Caco-2 (cell line): ENCODE measurements around the gene BANP. TPM values are rescaled to one million over a fixed set of nuclear protein-coding genes. Genes with fewer than 3 reads are reported as not detected.

Experiments
- BruUV-seq: library from RNA; stranded (reverse); fragments of 400-500 nt; replicated peaks from 2 replicates; lab custom pipeline; 2021; lab: Mats Ljungman, UMichigan
- CTCF ChIA-PET: fragments of 300-600 bp; sonication (Branson Sonifier 250); formaldehyde crosslinking; loops from one replicate; lab custom pipeline; 2022; ENCODE audit warnings: antibody characterized with exemption; lab: Charles Lee
- POLR2A ChIA-PET: fragments of 300-600 bp; sonication (Branson Sonifier 250); formaldehyde crosslinking; loops from one replicate; lab custom pipeline; 2022; ENCODE audit warnings: antibody characterized with exemption; lab: Charles Lee
- DNase-seq, 2 experiments: peaks; one replicate each; pipeline versions ENCODE4 v3.0.0 to v3.0.0-alpha.2; 2020 to 2022
- H3K27me3 ChIP-seq: replicated peaks from 2 replicates; pipeline ENCODE4 v1.6.0; 2011; ENCODE audit warnings: low read length; ENCODE audit not compliant: control insufficient read depth, insufficient read depth
- H3K36me3 ChIP-seq: 2 replicates; pipeline ENCODE4 v1.5.1; 2011; ENCODE audit warnings: low read length; ENCODE audit not compliant: control insufficient read depth, insufficient read depth
- H3K4me1 ChIP-seq: fragments of 250-450 bp; sonication (Bioruptor Pico); 2 replicates; pipeline ENCODE4 v1.5.1; 2020; ENCODE audit warnings: mild to moderate bottlenecking
- H3K4me3 ChIP-seq: 2 replicates; pipeline ENCODE4 v1.5.1; 2011; ENCODE audit warnings: low read depth, mild to moderate bottlenecking, control low read depth, low read length
- H3K9me3 ChIP-seq: fragments of 250-450 bp; sonication (Bioruptor Pico); 2 replicates; pipeline ENCODE4 v1.5.1; 2020; ENCODE audit warnings: mild to moderate bottlenecking, moderate library complexity
- H3K27ac Mint-ChIP-seq: one replicate; pipeline ENCODE4 v1.8.0; 2022; ENCODE audit warnings: mixed read lengths; ENCODE audit not compliant: unreplicated experiment
- H3K27me3 Mint-ChIP-seq: one replicate; pipeline ENCODE4 v1.8.0; 2022; ENCODE audit warnings: mixed read lengths; ENCODE audit not compliant: insufficient read depth, unreplicated experiment
- H3K36me3 Mint-ChIP-seq: one replicate; pipeline ENCODE4 v1.8.0; 2022; ENCODE audit warnings: mild to moderate bottlenecking, mixed read lengths; ENCODE audit not compliant: insufficient read depth, unreplicated experiment
- H3K4me1 Mint-ChIP-seq: one replicate; pipeline ENCODE4 v1.8.0; 2022; ENCODE audit warnings: low read depth, mixed read lengths; ENCODE audit not compliant: unreplicated experiment
- H3K4me3 Mint-ChIP-seq: one replicate; pipeline ENCODE4 v1.8.0; 2022; ENCODE audit warnings: mild to moderate bottlenecking, moderate library complexity, mixed read lengths; ENCODE audit not compliant: unreplicated experiment
- H3K9me3 Mint-ChIP-seq: one replicate; pipeline ENCODE4 v1.8.0; 2022; ENCODE audit warnings: mixed read lengths; ENCODE audit not compliant: unreplicated experiment
- intact Hi-C: fragments of 100-400 bp; cut with micrococcal nuclease; formaldehyde crosslinking; loops from one replicate; pipeline ENCODE4 v1.10.0; 2022; ENCODE audit not compliant: unreplicated experiment
- total RNA-seq: library from RNA; stranded (reverse); gene quantifications from 2 replicates; pipeline ENCODE4 v1.2.3, GENCODE V29; 2022
- TF ChIP-seq, protein P1 (sequence below), 2 experiments: fragments of 200-600 bp in 1 of 2; IDR thresholded peaks; 1 replicate in 1 of 2; 2 replicates in 1 of 2; pipeline versions ENCODE4 v1.5.1 to v1.8.0; 2011 to 2022; ENCODE audit warnings: antibody characterized with exemption in 1 of 2, control low read depth in 1 of 2, inconsistent platforms in 1 of 2, low read depth in 1 of 2, low read length in 1 of 2, mild to moderate bottlenecking in 1 of 2, moderate library complexity in 1 of 2; ENCODE audit not compliant: insufficient read depth in 1 of 2, severe bottlenecking in 1 of 2, unreplicated experiment in 1 of 2

The BANP gene
- total RNA-seq, 1 experiment from 2014 or later = 44.4 TPM

DNA sequence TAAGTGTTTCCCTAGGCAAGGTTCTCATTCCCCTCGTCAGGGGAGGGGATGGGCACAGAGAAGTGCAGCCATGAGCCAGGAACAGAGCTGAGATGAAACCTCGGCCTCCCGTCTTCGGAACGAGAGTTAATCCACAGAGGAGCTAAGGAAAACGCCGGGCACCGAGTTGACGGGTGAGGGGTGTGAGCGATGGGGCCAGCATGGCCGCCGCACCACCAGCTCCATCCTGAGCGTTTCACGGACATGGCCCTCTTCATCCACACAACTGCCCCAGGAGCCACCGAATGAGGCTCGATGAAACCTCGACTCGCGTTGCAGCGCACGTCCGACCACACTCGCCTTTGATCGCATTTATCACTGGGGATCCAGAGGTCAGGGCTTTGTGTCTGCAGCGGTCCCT is 36.4 kb upstream of the BANP start:
- no peaks in the 10 kb centered on the region for H3K27me3 Mint-ChIP-seq
- H3K4me3 Mint-ChIP-seq = no peak overlapping the region

DNA sequence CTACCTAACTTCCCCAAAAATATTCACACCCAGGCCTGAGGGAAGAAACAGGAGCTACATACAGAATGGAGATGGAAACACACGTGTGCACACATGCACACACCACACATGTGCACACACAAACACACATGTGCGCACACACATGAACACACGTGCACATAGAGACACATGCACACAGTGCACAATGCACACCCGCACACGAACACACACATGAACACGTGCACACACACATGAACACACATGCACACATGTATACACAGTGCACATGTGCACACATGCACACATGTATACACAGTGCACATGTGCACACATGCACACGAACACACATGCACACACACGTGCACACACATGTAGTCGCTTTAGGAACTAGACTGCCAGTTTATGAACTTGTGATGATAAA is 33.7 kb upstream of the BANP start:
- Mint-ChIP-seq H3K4me1 (peaks cover 9% of the 10 kb centered on the region), H3K4me3 (no peak overlapping the region), H3K36me3 (no peaks in the 10 kb centered on the region), H3K27me3 (no peaks in the 10 kb centered on the region), H3K9me3 (no peaks in the 10 kb centered on the region), H3K27ac (no peak overlapping the region)
- ChIA-PET CTCF (no interaction called here), POLR2A (no interaction called here)
- Histone ChIP-seq H3K9me3 (no peaks in the 10 kb centered on the region), H3K27me3 (no peaks in the 10 kb centered on the region), H3K36me3 (no peaks in the 10 kb centered on the region), H3K4me3 (no peak overlapping the region), H3K4me1 (no peaks in the 10 kb centered on the region)
- no peak for DNase-seq
- TF ChIP-seq, protein P1, sequence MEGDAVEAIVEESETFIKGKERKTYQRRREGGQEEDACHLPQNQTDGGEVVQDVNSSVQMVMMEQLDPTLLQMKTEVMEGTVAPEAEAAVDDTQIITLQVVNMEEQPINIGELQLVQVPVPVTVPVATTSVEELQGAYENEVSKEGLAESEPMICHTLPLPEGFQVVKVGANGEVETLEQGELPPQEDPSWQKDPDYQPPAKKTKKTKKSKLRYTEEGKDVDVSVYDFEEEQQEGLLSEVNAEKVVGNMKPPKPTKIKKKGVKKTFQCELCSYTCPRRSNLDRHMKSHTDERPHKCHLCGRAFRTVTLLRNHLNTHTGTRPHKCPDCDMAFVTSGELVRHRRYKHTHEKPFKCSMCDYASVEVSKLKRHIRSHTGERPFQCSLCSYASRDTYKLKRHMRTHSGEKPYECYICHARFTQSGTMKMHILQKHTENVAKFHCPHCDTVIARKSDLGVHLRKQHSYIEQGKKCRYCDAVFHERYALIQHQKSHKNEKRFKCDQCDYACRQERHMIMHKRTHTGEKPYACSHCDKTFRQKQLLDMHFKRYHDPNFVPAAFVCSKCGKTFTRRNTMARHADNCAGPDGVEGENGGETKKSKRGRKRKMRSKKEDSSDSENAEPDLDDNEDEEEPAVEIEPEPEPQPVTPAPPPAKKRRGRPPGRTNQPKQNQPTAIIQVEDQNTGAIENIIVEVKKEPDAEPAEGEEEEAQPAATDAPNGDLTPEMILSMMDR (IDR thresholded peaks at IDR 0.05; ENCODE audit: insufficient read depth in 1 of 2, low read depth in 1 of 2, low read length in 1 of 2, severe bottlenecking in 1 of 2, unreplicated experiment in 1 of 2) = no peak
- BruUV-seq = no TSS peak
- intact Hi-C loops = no loop called here

More for the DNA sequence above, 36.4 kb upstream of the BANP start:
- no peaks in the 10 kb centered on the region for H3K9me3 ChIP-seq
- no TSS peak for BruUV-seq
- Mint-ChIP-seq H3K9me3 (no peaks in the 10 kb centered on the region), H3K4me1 (peaks cover 9% of the 10 kb centered on the region), H3K36me3 (no peaks in the 10 kb centered on the region), H3K27ac (no peak overlapping the region)
- no peaks in the 10 kb centered on the region for H3K36me3 ChIP-seq
- no peaks in the 10 kb centered on the region for H3K4me1 ChIP-seq
- H3K27me3 ChIP-seq = no peaks in the 10 kb centered on the region
- TF ChIP-seq, protein P1 (IDR thresholded peaks at IDR 0.05; ENCODE audit: insufficient read depth in 1 of 2, low read depth in 1 of 2, low read length in 1 of 2, severe bottlenecking in 1 of 2, unreplicated experiment in 1 of 2) = no peak
- intact Hi-C loops = no loop called here
- no peak overlapping the region for H3K4me3 ChIP-seq
- CTCF ChIA-PET = interaction anchor here (0.9 kb wide), 1 partner anchor 9 kb away, joined by 3 read pairs; no protein-coding TSS in a partner anchor
- POLR2A ChIA-PET = no interaction called here
- DNase-seq = no peak

DNA sequence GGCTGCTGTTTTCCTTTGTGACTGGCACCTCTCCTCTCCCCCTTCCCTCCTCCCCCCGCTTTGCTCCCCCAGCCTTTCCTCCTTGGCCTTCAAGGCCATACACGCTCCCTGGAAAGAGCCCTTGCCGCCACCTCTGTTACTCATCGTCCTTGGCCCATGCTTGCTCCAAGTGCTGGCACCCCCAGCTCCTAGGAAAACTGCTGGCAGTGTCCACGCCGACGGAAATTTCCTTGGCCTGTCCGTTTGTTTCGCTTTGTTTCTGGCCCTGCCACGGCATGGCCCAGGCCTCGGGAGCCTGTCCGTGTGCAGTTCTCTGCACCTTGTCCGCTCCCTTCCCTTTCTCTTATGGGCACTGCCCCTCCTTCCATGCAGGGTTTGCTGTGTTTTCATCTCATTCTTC is 32.9 kb upstream of the BANP start:
- ChIA-PET POLR2A (no interaction called here), CTCF (no interaction called here)
- H3K9me3 Mint-ChIP-seq = no peaks in the 10 kb centered on the region
- intact Hi-C loops = no loop called here
- no peaks in the 10 kb centered on the region for H3K27me3 ChIP-seq
- peaks cover 9% of the 10 kb centered on the region for H3K4me1 Mint-ChIP-seq
- H3K27ac Mint-ChIP-seq = no peak overlapping the region
- no peaks in the 10 kb centered on the region for H3K36me3 Mint-ChIP-seq
- no peaks in the 10 kb centered on the region for H3K27me3 Mint-ChIP-seq
- no peaks in the 10 kb centered on the region for H3K36me3 ChIP-seq
- no peak overlapping the region for H3K4me3 ChIP-seq
- H3K4me3 Mint-ChIP-seq = no peak overlapping the region
- no peak for DNase-seq
- TF ChIP-seq, protein P1 (IDR thresholded peaks at IDR 0.05; ENCODE audit: insufficient read depth in 1 of 2, low read depth in 1 of 2, low read length in 1 of 2, severe bottlenecking in 1 of 2, unreplicated experiment in 1 of 2) = no peak
- no TSS peak for BruUV-seq
- no peaks in the 10 kb centered on the region for H3K4me1 ChIP-seq
- no peaks in the 10 kb centered on the region for H3K9me3 ChIP-seq
